CD1c-positive myeloid dendritic cell (primary cell): ENCODE data around the gene DNAJA2.

ENCODE experiments used
- DNase-seq: peaks from one replicate; pipeline ENCODE4 v3.0.0-alpha.2; 2016; ENCODE audit errors: extremely low spot score

DNAJA2 gene

DNA sequence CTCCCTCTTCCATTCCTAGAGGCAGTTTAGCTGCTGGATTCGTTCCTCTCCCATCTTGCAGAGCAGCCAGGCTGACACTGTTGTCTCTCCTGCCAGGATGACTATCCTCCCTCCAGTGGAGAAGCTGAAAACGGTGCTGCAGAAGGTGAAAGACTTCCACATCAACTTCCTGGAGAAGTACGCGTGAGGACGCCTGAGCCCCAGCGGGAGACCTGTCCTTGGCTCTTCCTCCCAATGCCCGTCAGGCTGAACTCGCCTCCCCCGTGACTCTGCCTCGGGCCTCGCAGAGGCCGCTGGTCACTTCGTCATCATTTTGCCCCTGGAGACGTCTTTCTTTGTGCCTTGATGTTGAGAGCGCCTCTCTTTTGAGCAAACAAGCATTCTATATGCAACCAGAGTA is 44.7 kb downstream of the DNAJA2 start:
- no peak for DNase-seq

- DNase-seq: no peak
Measured at GRCh38 chr16:46927273-46927672, 46.2 kb downstream of the DNAJA2 start.

DNA sequence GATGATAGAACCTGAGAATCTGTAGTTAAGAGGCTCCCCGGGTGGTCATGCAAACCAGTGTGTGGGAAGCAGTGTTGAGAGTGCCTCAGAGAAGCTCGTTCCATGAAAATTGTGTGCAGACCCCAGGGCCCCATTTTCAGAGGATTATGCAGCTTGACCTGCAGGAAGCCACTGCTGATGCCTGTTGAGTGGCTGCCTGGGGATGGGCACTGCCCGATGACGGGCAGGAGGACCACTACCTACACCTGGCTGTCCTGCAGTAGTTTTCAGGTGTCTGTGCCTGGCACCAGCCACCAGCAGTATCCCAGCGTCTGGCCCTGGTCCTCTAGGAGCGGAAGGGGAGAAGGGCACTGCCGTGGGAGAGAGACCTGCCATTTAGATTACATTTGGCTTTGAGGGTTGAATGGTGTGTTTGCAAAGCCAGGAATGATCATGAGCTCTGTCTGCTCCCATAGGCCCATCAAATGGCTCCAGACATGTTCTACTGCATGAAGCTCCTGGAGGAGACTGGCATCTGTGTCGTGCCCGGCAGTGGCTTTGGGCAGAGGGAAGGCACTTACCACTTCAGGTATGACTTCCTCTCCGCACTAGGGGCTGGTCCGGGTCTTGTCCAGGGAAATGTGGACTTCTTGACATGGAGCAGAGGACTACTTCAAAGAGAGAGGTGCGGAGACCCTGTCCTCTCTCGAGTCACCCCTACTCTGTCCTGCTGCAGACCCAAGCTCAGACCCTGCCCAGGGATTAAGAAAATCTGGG is 46.8 kb downstream of the DNAJA2 start:
- DNase-seq: no peak

DNA sequence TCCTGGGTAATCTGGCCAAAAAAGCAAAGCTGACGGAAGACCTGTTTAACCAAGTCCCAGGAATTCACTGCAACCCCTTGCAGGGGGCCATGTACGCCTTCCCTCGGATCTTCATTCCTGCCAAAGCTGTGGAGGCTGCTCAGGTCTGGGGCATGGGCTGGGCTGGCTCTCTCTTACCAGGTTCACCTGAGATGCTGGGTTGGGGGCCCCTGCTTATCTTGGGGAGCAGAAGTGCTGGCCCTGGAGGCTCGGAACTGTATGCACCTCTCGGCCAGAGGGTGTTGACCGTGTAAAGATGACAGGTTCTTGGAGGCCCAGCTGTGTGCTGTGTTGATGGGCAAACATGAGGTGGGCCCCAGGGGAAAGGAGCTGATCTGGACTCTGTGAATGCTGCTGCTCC is 49.1 kb downstream of the DNAJA2 start:
- no peak for DNase-seq

DNA sequence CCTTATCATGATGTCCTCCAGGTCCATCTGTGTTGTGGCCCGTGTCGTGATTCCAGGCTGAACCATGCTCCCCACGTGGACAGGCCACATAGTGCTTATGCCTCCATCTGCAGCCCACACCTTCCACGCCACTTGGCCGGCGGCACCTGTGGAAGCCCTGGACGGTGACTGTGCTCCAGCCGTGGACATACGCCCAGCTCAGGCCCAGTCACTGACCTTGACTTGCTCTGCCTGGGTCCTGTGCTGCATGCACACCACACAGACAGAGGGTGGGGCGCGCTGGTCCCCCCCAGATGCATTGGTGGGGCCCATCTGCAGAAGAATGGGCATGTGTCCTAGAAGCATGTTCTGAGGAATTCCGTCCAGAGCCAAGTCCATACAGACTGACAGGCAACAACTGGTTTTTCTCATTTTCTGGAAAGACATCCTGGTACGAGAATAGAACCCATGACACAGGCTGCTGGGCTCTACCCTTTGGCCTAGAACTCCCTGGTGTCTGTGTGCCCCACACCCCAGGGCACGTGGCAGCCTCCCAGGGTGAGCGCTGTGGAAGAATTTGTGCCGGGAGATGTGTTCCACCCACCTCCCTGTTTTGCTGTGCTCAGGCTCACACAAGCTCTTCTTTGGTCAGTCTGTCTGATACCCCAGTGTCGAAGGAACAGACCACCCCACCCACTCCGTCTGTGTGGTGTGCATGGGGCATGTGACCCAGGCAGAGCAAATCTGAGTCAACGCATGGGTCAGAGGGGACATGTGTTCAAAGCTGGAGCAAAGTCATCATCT is 49.8 kb downstream of the DNAJA2 start:
- no peak for DNase-seq

DNA sequence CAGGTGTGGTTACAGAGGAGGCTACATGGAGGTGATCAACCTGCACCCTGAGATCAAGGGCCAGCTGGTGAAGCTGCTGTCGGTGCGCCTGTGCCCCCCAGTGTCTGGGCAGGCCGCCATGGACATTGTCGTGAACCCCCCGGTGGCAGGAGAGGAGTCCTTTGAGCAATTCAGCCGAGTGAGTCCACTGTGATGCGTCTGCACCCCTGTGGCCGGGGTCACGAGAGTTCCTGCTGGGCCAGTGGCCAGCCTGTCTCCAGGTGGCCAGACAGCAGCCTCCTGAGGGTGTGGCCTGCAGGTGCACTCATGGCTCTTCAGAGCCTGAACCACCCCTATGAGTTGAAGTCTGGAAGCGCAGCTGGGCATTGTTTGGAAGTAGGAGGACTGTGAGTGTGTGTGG is 51.2 kb downstream of the DNAJA2 start:
- no peak for DNase-seq

DNA sequence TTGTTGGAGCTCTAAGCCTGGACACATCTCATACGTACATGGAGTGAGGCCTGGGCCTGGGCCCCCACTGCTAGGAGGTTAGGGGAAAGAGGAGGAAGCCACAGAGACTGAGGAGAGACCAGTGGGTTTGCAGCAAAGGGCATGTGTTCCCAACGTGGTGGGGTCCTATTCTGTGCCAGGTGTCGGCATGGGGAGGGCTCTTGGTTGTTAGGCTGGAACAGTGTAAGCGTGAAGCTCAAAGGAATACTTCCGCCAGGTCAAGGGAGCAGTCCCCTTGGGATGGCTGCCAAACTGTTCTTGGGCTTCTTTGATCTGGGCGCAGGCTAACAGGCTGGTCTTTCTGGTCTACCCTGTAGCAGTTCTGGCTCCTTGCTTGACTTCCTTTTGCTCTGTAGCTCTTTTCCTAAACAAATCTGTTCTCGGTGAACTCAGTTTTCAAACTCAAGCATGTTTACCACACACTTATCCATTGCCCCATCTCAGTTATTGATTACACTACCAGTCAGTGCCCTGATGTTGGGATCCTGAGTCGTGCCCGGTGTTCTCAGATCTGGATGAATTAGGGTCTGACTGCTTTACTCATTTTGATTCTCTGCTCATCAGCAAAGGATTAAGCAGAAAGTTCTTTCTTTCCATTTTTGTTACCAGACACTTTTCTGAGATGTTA is 52.9 kb downstream of the DNAJA2 start:
- DNase-seq: no peak

DNA sequence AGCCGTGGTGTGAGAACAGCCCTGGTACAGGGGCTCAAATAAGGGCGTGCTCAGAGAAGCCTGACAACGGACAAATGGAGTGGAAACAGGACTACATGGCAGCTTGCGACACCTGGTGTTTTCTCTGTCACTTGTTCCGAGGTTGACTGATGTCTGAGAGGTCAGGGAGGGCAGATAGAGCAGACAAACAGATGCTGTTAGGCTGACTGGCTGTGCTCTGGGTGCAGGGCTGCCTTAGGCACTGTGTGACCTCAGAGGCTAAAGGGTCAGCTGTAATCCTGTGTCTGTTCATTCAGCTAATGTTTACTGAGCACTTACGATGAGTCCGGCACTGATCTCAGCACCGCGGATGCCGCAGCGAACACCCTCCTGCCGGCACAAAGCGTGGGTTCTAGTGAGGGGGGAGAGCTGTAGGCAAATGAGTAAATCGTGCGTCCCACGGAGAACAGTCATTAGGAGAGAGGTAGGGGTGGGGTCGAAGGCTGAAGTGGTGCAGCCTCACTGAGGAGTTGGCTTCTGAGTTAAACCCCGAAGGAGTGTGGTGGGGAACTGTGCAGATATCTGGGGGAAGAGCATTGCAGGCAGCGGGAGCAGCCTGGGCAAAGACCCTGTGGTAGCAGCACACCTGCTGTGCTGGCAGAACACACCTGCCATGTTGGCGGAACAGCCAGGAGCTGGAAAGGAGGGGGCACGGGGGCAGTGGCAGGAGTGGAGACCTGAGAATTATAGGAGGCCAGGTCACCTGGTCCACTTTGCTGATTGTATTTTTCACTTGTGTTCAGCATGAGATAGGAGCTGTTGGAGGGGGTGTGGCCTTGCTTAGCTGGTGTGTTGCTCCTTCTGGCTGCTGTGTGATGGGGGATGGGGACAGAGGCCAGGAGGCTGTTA is 54.3 kb downstream of the DNAJA2 start:
- DNase-seq: no peak

- no peak for DNase-seq
Measured at GRCh38 chr16:46918400-46918799, 55.1 kb downstream of the DNAJA2 start.

DNA sequence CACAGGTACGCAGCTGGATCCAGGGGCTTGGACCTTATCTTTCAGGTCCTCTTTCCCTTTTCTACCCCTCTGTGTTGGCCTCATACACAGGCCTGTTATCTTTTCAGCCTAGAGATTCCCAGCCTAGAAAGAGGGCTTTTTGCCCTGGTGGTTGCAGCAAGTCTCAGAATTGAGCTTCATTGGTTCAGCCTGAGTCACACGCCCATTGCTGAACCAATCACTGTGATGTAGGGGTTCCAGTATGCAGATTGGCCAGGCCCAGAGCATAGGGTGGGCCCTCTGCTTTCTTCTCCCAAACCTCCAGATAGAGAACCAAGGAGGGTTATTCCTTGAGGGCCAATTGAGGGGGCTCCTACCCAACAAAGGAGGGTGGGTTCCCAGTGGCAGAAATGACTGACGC is 56.5 kb downstream of the DNAJA2 start:
- no peak for DNase-seq

DNA sequence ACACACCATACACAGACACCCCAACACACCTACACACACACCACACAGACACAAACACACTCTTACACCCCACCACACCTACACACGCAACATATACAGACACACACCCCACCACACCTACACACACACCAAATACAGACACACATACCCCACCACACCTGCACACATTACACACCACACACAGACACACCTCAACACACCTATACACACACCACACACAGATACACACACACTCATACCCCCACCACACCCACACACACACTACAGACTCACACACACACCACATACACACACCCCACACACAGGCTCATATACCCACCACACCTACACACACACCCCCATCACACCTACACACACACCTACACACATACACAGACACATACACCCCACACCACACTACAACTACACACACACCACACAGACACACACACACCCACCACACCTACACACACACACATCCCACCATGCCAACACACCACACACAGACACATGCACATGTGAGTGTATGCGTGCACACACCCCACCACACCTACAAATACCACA is 57.9 kb downstream of the DNAJA2 start:
- DNase-seq: no peak

GRCh38 chr16:46914556-46915201 is 58.8 kb downstream of the DNAJA2 start:
- no peak for DNase-seq

GRCh38 chr16:46911650-46912049 is 61.8 kb downstream of the DNAJA2 start:
- no peak for DNase-seq

- no peak for DNase-seq
Measured at GRCh38 chr16:46911038-46911437, 62.4 kb downstream of the DNAJA2 start.

- DNase-seq: peak; percentile 74
Measured at GRCh38 chr16:46908540-46909372, 64.7 kb downstream of the DNAJA2 start.

- DNase-seq: no peak
Measured at GRCh38 chr16:46907061-46907774, 66.3 kb downstream of the DNAJA2 start.

DNA sequence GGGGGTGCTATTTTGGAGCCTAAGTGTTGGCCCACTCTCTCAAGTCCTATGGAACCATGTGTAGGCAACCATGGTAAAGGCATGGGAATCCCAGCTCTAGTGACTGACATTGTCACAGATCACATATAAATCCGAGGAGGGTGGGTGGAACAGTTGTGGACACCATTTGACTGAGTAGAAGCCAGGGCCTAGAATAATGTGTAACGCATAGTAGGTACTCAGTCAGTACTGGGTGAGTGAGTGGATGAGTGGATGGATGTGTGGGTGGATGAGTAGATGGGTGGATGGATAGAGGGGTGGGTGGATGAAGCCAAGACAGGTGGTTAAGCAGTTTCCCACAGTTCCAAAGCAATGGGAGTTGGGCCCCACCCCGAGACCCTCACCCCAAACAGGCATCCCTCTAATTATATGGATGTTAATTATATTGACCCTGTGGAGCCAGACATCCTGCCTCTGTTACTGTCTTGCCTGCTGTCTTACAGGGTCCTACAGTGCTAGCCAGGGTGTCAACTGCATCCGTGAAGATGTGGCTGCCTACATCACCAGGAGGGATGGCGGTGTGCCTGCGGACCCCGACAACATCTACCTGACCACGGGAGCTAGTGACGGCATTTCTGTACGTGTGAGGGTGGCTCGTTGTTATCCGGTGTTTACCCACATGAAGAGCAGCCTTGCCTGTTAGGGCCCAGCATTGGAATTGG is 67.0 kb downstream of the DNAJA2 start:
- DNase-seq: no peak
